HCT116 (cell line): ENCODE measurements around the gene BOD1. TPM values are rescaled to one million over a fixed set of nuclear protein-coding genes. Genes with fewer than 3 reads are reported as not detected.
A peak's percentile ranks its signal among the peaks of the same experiment; 100 is the strongest.

Experiments
- ATAC-seq: fragments of 200-7000 bp; cut with Tn5 transposase; 2 replicates; pipeline ENCODE4 v1.9.1; 2020; ENCODE audit warnings: mild to moderate bottlenecking, moderate library complexity
- BruUV-seq: library from RNA; stranded (reverse); fragments of 400-500 nt; replicated peaks from 2 replicates; lab custom pipeline; 2021; lab: Mats Ljungman, UMichigan
- CTCF ChIA-PET: fragments of 300-600 bp; sonication (Branson Sonifier 250); formaldehyde crosslinking; loops from one replicate; lab custom pipeline; 2021; ENCODE audit warnings: antibody characterized with exemption; lab: Charles Lee
- POLR2A ChIA-PET: fragments of 300-600, 350-600 bp; sonication (Branson Sonifier 250); formaldehyde crosslinking; loops from one replicate; lab custom pipeline; 2021; ENCODE audit warnings: antibody characterized with exemption; lab: Charles Lee
- RAD21 ChIA-PET, 2 experiments: fragments of 300-600 bp; sonication (Branson Sonifier 250); formaldehyde crosslinking; loops; one replicate each; lab custom pipeline; 2023; ENCODE audit warnings: low total read pairs in 2 of 2; ENCODE audit not compliant: uncharacterized antibody in 2 of 2, unreplicated experiment in 2 of 2, low non-redundant PET in 1 of 2; lab: Charles Lee
- DNase-seq: peaks from one replicate; pipeline ENCODE4 v3.0.0-alpha.2; 2010; ENCODE audit warnings: low read depth, low spot score
- H2AFZ ChIP-seq: fragments of 200-600 bp; shearing (Covaris generic), sonication (generic); 2 replicates; pipeline ENCODE4 v1.6.1; 2017; ENCODE audit warnings: low read depth, mixed run types, mixed read lengths, antibody characterized with exemption, low read length; ENCODE audit not compliant: poor library complexity, severe bottlenecking
- H3K27ac ChIP-seq: 2 replicates; pipeline ENCODE4 v1.5.1; 2012; ENCODE audit warnings: low read depth, low read length
- H3K27me3 ChIP-seq: fragments of 200-600 bp; sonication (generic); 2 replicates; pipeline ENCODE4 v1.6.1; 2016; ENCODE audit warnings: mixed run types, low read length, mixed read lengths; ENCODE audit not compliant: insufficient read depth
- H3K36me3 ChIP-seq, 2 experiments: fragments of 200-500 bp in 1 of 2; fragments of 200-600 bp in 1 of 2; sonication (Bioruptor generic) in 1 of 2; sonication (generic) in 1 of 2; 2 replicates each; pipeline versions ENCODE4 v1.5.1 to v1.6.1; 2014 to 2016; ENCODE audit warnings: low read length in 2 of 2, inconsistent platforms in 1 of 2, mixed read lengths in 1 of 2, mixed run types in 1 of 2; ENCODE audit not compliant: insufficient read depth in 2 of 2, control insufficient read depth in 1 of 2
- H3K4me1 ChIP-seq, 2 experiments: fragments of 200-600 bp in 1 of 2; sonication (generic) in 1 of 2; 2 replicates each; pipeline versions ENCODE4 v1.5.1 to v1.6.1; 2012 to 2017; ENCODE audit warnings: low read length in 2 of 2, inconsistent platforms in 1 of 2, mild to moderate bottlenecking in 1 of 2, mixed read lengths in 1 of 2, mixed run types in 1 of 2, moderate library complexity in 1 of 2; ENCODE audit not compliant: insufficient read depth in 2 of 2, control insufficient read depth in 1 of 2
- H3K4me2 ChIP-seq: fragments of 200-600 bp; sonication (generic); 2 replicates; pipeline ENCODE4 v1.6.1; 2017; ENCODE audit warnings: mixed run types, low read length, mixed read lengths
- H3K4me3 ChIP-seq, 2 experiments: fragments of 200-600 bp in 1 of 2; sonication (generic) in 1 of 2; replicated peaks in 1 of 2; 2 replicates each; pipeline ENCODE4 v1.5.1; 2011 to 2016; ENCODE audit warnings: low read length in 2 of 2, control low read depth in 1 of 2, low read depth in 1 of 2, mild to moderate bottlenecking in 1 of 2, mixed read lengths in 1 of 2, mixed run types in 1 of 2
- H3K79me2 ChIP-seq: fragments of 200-600 bp; sonication (generic); 2 replicates; pipeline ENCODE4 v1.6.1; 2017; ENCODE audit warnings: mild to moderate bottlenecking, mixed run types, low read length, moderate library complexity, mixed read lengths; ENCODE audit not compliant: insufficient read depth
- H3K9ac ChIP-seq: fragments of 200-600 bp; sonication (generic); 2 replicates; pipeline ENCODE4 v1.6.1; 2016; ENCODE audit warnings: low read length, mixed read lengths
- H3K9me2 ChIP-seq: fragments of 200-600 bp; sonication (generic), shearing (Covaris generic); 2 replicates; pipeline ENCODE4 v1.6.1; 2017; ENCODE audit warnings: mixed run types, mild to moderate bottlenecking, moderate library complexity; ENCODE audit not compliant: insufficient read depth
- H3K9me3 ChIP-seq, 2 experiments: fragments of 200-500 bp in 1 of 2; fragments of 200-600 bp in 1 of 2; sonication (Bioruptor generic) in 1 of 2; sonication (generic) in 1 of 2; 2 replicates each; pipeline ENCODE4 v1.6.1; 2014 to 2017; ENCODE audit warnings: low read length in 2 of 2, mixed read lengths in 2 of 2, inconsistent platforms in 1 of 2, low read depth in 1 of 2, mild to moderate bottlenecking in 1 of 2, mixed run types in 1 of 2, moderate library complexity in 1 of 2; ENCODE audit not compliant: control insufficient read depth in 1 of 2, insufficient read depth in 1 of 2
- H4K20me1 ChIP-seq: fragments of 200-600 bp; sonication (generic), shearing (Covaris generic); 2 replicates; pipeline ENCODE4 v1.6.1; 2017; ENCODE audit warnings: mixed run types, mild to moderate bottlenecking, moderate library complexity; ENCODE audit not compliant: insufficient read depth
- CEBPB ChIP-seq: IDR thresholded peaks from 2 replicates; pipeline ENCODE4 v1.6.1; 2012; ENCODE audit warnings: low read depth
- EGR1 ChIP-seq: IDR thresholded peaks from 2 replicates; pipeline ENCODE4 v1.6.1; 2012; ENCODE audit warnings: low read depth
- ELF1 ChIP-seq: IDR thresholded peaks from 2 replicates; pipeline ENCODE4 v1.6.1; 2012; ENCODE audit warnings: low read depth, borderline replicate concordance
- EZH2 ChIP-seq: fragments of 200-600 bp; sonication (generic); IDR thresholded peaks from 2 replicates; pipeline ENCODE4 v1.6.1; 2017; ENCODE audit warnings: antibody characterized with exemption, mixed run types
- EZH2phosphoT487 ChIP-seq: fragments of 200-600 bp; IDR thresholded peaks from 2 replicates; pipeline ENCODE4 v1.6.1; 2018; ENCODE audit warnings: antibody characterized with exemption, borderline replicate concordance
- FOSL1 ChIP-seq: IDR thresholded peaks from 2 replicates; pipeline ENCODE4 v1.6.1; 2012; ENCODE audit warnings: low read depth
- JUND ChIP-seq: IDR thresholded peaks from 2 replicates; pipeline ENCODE4 v1.6.1; 2012
- POLR2A ChIP-seq: IDR thresholded peaks from 2 replicates; pipeline ENCODE4 v1.7.0; 2011; ENCODE audit warnings: borderline replicate concordance; ENCODE audit not compliant: insufficient read depth, insufficient read length; ENCODE audit errors: extremely low read depth
- POLR2AphosphoS5 ChIP-seq: IDR thresholded peaks from 2 replicates; pipeline ENCODE4 v1.6.1; 2011; ENCODE audit warnings: mild to moderate bottlenecking, low read depth, low read length, moderate library complexity
- RAD21 ChIP-seq: IDR thresholded peaks from 2 replicates; pipeline ENCODE4 v1.6.1; 2012; ENCODE audit warnings: low read depth, mild to moderate bottlenecking
- SIN3A ChIP-seq: IDR thresholded peaks from 2 replicates; pipeline ENCODE4 v1.6.1; 2012; ENCODE audit warnings: low read depth
- SP1 ChIP-seq: IDR thresholded peaks from 2 replicates; pipeline ENCODE4 v1.6.1; 2012; ENCODE audit warnings: low read depth
- SRF ChIP-seq: IDR thresholded peaks from 2 replicates; pipeline ENCODE4 v1.6.1; 2012; ENCODE audit warnings: low read depth
- TCF7L2 ChIP-seq: IDR thresholded peaks from 2 replicates; pipeline ENCODE4 v1.7.0; 2011; ENCODE audit warnings: borderline replicate concordance, inconsistent platforms; ENCODE audit not compliant: insufficient read depth, insufficient read length; ENCODE audit errors: extremely low read depth
- ZFX ChIP-seq: fragments of 450-650 bp; IDR thresholded peaks from 2 replicates; pipeline ENCODE4 v1.6.1; 2017
- ZNF274 ChIP-seq: fragments of 200-500 bp; sonication (Bioruptor generic); IDR thresholded peaks from 2 replicates; pipeline ENCODE4 v1.6.1; 2014; ENCODE audit warnings: mild to moderate bottlenecking, low read depth, low read length, inconsistent platforms
- intact Hi-C: fragments of 100-400 bp; cut with micrococcal nuclease; formaldehyde crosslinking; loops from 2 replicates; pipeline ENCODE4 v1.10.0; 2022
- total RNA-seq: library from RNA; stranded (reverse); gene quantifications from one replicate; pipeline ENCODE4 v1.2.1, GENCODE V29; 2021; ENCODE audit not compliant: unreplicated experiment
- TF ChIP-seq, protein P1 (sequence below): IDR thresholded peaks from 2 replicates; pipeline ENCODE4 v1.6.1; 2012; ENCODE audit warnings: low read depth
- TF ChIP-seq, protein P2 (sequence below): IDR thresholded peaks from 2 replicates; pipeline ENCODE4 v1.6.1; 2012
- TF ChIP-seq, protein P3 (sequence below): IDR thresholded peaks from 2 replicates; pipeline ENCODE4 v1.6.1; 2012
- TF ChIP-seq, protein P4 (sequence below), 3 experiments: fragments of 200-600 bp in 1 of 3; sonication (generic) in 1 of 3; IDR thresholded peaks in 2 of 3; conservative IDR thresholded peaks in 1 of 3; 2 replicates each; pipeline ENCODE4 v1.5.1; 2012 to 2017; ENCODE audit warnings: low read depth in 2 of 3, low read length in 2 of 3, antibody characterized with exemption in 1 of 3, borderline replicate concordance in 1 of 3, control low read depth in 1 of 3, mild to moderate bottlenecking in 1 of 3, mixed read lengths in 1 of 3, mixed run types in 1 of 3, moderate library complexity in 1 of 3; ENCODE audit not compliant: insufficient read depth in 1 of 3

BOD1 gene
- total RNA-seq, 1 experiment from 2014 or later: 60.2 TPM

DNA sequence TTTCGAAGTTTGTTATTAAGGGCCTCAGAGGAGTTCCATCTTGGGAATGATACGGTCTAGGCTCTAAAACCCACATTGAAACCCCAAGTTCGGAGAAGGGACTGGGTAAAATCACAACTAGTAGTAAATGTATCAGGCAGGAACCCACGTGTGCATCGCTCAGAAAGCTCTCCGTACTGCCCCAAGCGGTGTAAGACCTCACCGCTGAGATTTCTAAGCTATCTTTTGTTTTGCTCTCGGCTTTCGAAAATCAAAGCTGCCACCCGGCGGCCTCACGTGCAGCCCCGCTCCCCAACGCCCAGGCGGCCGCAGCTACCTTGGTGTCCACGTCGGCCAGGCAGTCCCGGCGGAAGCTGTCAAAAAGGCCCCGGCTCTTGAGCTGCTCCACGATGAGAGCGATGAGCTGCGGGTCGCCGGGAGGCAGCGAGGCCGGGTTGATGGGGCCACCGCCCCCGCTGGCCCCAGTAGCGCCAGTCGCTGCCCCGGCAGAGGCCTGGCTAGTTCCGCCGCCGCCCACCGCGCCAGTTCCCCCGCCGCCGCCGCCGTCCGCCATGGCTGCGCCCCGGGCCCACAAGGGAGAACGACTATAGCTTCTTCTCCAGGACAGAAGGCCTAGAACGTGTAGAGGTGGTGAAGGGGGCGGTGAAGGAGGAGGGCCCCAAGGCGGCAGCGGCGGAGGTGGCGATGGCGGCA lies 420 bp downstream of the BOD1 start:
- no peaks in the 10 kb centered on the region for H3K9me2 ChIP-seq
- CTCF ChIA-PET: interaction anchor here (0.7 to 6.8 kb wide), 20 partner anchors 14 to 909 kb away, joined by 3 to 73 read pairs (median 4); partner anchors contain the start of genes CPEB4 and STC2
- POLR2A ChIA-PET: interaction anchor here (1.1 to 1.4 kb wide), 3 partner anchors 12 to 309 kb away, joined by 3 to 5 read pairs (median 3); partner anchors contain the start of gene STC2
- RAD21 ChIA-PET: interaction anchor here in 1 of 2 experiments (0.7 to 0.9 kb wide), 2 partner anchors 24 to 309 kb away, joined by 3 read pairs; no protein-coding TSS in a partner anchor
- peak; percentile 61 for ATAC-seq
- H3K9me3 ChIP-seq: no peaks in the 10 kb centered on the region
- no peaks in the 10 kb centered on the region for H3K27me3 ChIP-seq
- H3K36me3 ChIP-seq: peaks cover 13 to 32% of the 10 kb centered on the region in 2 experiments; a peak in 3 of 4 replicates
- H3K4me3 ChIP-seq: peak overlapping the region; percentile 72 to 88
- peak overlapping the region; percentile 86 for H3K4me2 ChIP-seq
- peaks cover 9 to 18% of the 10 kb centered on the region in 2 experiments; a peak in 3 of 4 replicates for H3K4me1 ChIP-seq
- H3K9ac ChIP-seq: peak overlapping the region; percentile 85
- no peaks in the 10 kb centered on the region for H4K20me1 ChIP-seq
- H2AFZ ChIP-seq: no peak overlapping the region
- peak overlapping the region; percentile 81 for H3K27ac ChIP-seq
- BruUV-seq: no TSS peak
- peak; percentile 58 for DNase-seq
- intact Hi-C loops: loop anchor here (5.0 kb wide), 1 partner anchor 289 kb away; the partner anchor contains the start of gene STC2
- H3K79me2 ChIP-seq: peaks cover 53% of the 10 kb centered on the region
- TF ChIP-seq FOSL1 (no peak), RAD21 (peak; percentile 30), EGR1 (no peak; the same call in 1 of the 2 replicates), SP1 (no peak), POLR2AphosphoS5 (peak; percentile 26; the same call in 1 of the 2 replicates), ZNF274 (no peak), JUND (no peak), POLR2A (no peak), SRF (no peak), EZH2phosphoT487 (no peak), EZH2 (no peak), CEBPB (no peak), ZFX (peak; percentile 97), ELF1 (no peak), SIN3A (peak; percentile 83), TCF7L2 (peak; percentile 85)
- TF ChIP-seq, protein P1, sequence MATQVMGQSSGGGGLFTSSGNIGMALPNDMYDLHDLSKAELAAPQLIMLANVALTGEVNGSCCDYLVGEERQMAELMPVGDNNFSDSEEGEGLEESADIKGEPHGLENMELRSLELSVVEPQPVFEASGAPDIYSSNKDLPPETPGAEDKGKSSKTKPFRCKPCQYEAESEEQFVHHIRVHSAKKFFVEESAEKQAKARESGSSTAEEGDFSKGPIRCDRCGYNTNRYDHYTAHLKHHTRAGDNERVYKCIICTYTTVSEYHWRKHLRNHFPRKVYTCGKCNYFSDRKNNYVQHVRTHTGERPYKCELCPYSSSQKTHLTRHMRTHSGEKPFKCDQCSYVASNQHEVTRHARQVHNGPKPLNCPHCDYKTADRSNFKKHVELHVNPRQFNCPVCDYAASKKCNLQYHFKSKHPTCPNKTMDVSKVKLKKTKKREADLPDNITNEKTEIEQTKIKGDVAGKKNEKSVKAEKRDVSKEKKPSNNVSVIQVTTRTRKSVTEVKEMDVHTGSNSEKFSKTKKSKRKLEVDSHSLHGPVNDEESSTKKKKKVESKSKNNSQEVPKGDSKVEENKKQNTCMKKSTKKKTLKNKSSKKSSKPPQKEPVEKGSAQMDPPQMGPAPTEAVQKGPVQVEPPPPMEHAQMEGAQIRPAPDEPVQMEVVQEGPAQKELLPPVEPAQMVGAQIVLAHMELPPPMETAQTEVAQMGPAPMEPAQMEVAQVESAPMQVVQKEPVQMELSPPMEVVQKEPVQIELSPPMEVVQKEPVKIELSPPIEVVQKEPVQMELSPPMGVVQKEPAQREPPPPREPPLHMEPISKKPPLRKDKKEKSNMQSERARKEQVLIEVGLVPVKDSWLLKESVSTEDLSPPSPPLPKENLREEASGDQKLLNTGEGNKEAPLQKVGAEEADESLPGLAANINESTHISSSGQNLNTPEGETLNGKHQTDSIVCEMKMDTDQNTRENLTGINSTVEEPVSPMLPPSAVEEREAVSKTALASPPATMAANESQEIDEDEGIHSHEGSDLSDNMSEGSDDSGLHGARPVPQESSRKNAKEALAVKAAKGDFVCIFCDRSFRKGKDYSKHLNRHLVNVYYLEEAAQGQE: no peak
- TF ChIP-seq, protein P2, sequence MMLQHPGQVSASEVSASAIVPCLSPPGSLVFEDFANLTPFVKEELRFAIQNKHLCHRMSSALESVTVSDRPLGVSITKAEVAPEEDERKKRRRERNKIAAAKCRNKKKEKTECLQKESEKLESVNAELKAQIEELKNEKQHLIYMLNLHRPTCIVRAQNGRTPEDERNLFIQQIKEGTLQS: no peak
- TF ChIP-seq, protein P3, sequence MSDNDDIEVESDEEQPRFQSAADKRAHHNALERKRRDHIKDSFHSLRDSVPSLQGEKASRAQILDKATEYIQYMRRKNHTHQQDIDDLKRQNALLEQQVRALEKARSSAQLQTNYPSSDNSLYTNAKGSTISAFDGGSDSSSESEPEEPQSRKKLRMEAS: peak; percentile 95
- TF ChIP-seq, protein P4, sequence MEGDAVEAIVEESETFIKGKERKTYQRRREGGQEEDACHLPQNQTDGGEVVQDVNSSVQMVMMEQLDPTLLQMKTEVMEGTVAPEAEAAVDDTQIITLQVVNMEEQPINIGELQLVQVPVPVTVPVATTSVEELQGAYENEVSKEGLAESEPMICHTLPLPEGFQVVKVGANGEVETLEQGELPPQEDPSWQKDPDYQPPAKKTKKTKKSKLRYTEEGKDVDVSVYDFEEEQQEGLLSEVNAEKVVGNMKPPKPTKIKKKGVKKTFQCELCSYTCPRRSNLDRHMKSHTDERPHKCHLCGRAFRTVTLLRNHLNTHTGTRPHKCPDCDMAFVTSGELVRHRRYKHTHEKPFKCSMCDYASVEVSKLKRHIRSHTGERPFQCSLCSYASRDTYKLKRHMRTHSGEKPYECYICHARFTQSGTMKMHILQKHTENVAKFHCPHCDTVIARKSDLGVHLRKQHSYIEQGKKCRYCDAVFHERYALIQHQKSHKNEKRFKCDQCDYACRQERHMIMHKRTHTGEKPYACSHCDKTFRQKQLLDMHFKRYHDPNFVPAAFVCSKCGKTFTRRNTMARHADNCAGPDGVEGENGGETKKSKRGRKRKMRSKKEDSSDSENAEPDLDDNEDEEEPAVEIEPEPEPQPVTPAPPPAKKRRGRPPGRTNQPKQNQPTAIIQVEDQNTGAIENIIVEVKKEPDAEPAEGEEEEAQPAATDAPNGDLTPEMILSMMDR (IDR thresholded peaks at IDR 0.05 in 2 of 3, conservative IDR thresholded peaks at IDR 0.05 in 1 of 3; ENCODE audit: borderline replicate concordance in 1 of 3, insufficient read depth in 1 of 3, low read depth in 2 of 3, low read length in 2 of 3): peak; percentile 42 to 66 (median 62); a peak in 4 of 6 replicates
